T-cell (primary cell): Measurements from ENCODE around the gene SORCS3. TPM values are rescaled to one million over a fixed set of nuclear protein-coding genes. Genes with fewer than 3 reads are reported as not detected.
"Not testable (repeated sequence)": the region's sequence is repeated elsewhere in the genome, so short reads cannot be mapped to it uniquely, and the experiment has no call there.

ENCODE experiments used
- ATAC-seq, 4 experiments: fragments of 200-7000 bp in 3 of 4; fragments of 150-1000 bp in 1 of 4; cut with Tn5 transposase; replicated peaks in 1 of 4; 1 replicate in 3 of 4; 2 replicates in 1 of 4; pipeline ENCODE4 v1.10.0; 2021; ENCODE audit warnings: moderate library complexity in 3 of 4, mild to moderate bottlenecking in 2 of 4, moderate number of reproducible peaks in 1 of 4
- CTCF ChIA-PET, 2 donors: fragments of 300-600 bp; sonication (Branson Sonifier 250); formaldehyde crosslinking; loops; one replicate each; lab custom pipeline; 2022; ENCODE audit warnings: antibody characterized with exemption in 2 of 2; lab: Charles Lee
- POLR2A ChIA-PET, 2 donors: fragments of 300-600 bp; sonication (Branson Sonifier 250); formaldehyde crosslinking; loops; one replicate each; lab custom pipeline; 2022; ENCODE audit warnings: antibody characterized with exemption in 2 of 2; lab: Charles Lee
- DNase-seq, 35 experiments: peaks; one replicate each; pipeline versions ENCODE4 v3.0.0 to v3.0.0-alpha.2; 2013 to 2023
- H3K27ac ChIP-seq: one replicate; pipeline ENCODE4 v1.5.1; 2013; ENCODE audit warnings: low read length
- H3K27me3 ChIP-seq, 2 experiments: replicated peaks in 1 of 2; 1 replicate in 1 of 2; 2 replicates in 1 of 2; pipeline versions ENCODE4 v1.6.1 to v1.7.0; 2013; ENCODE audit warnings: low read length in 1 of 2, mixed read lengths in 1 of 2; ENCODE audit not compliant: control insufficient read depth in 2 of 2, insufficient read depth in 2 of 2; ENCODE audit errors: extremely low read depth in 1 of 2
- H3K36me3 ChIP-seq, 2 donors: 1 replicate in 1 of 2; 2 replicates in 1 of 2; pipeline versions ENCODE4 v1.6.1 to v1.7.0; 2013; ENCODE audit warnings: low read length in 1 of 2; ENCODE audit not compliant: control insufficient read depth in 2 of 2, insufficient read depth in 1 of 2; ENCODE audit errors: extremely low read depth in 1 of 2
- H3K4me1 ChIP-seq, 2 experiments: 1 replicate in 1 of 2; 2 replicates in 1 of 2; pipeline versions ENCODE4 v1.6.1 to v1.7.0; 2013; ENCODE audit warnings: low read length in 2 of 2, mixed read lengths in 1 of 2; ENCODE audit not compliant: insufficient read depth in 2 of 2, control insufficient read depth in 1 of 2; ENCODE audit errors: extremely low read depth in 1 of 2
- H3K4me3 ChIP-seq, 2 donors: 1 replicate in 1 of 2; 2 replicates in 1 of 2; pipeline versions ENCODE4 v1.5.1 to v1.7.0; 2013; ENCODE audit warnings: mild to moderate bottlenecking in 2 of 2, low read length in 1 of 2, moderate library complexity in 1 of 2; ENCODE audit not compliant: control insufficient read depth in 1 of 2; ENCODE audit errors: extremely low read depth in 1 of 2
- H3K9me3 ChIP-seq: 2 replicates; pipeline ENCODE4 v1.7.0; 2013
- H3K27ac Mint-ChIP-seq, 2 donors: one replicate each; pipeline ENCODE4 v1.8.0; 2020 to 2021; ENCODE audit warnings: mild to moderate bottlenecking in 2 of 2, mixed read lengths in 2 of 2
- H3K27me3 Mint-ChIP-seq, 2 donors: one replicate each; pipeline ENCODE4 v1.8.0; 2021 to 2022; ENCODE audit warnings: mixed read lengths in 2 of 2
- H3K36me3 Mint-ChIP-seq: one replicate; pipeline ENCODE4 v1.8.0; 2021; ENCODE audit warnings: mixed read lengths
- H3K4me1 Mint-ChIP-seq, 3 donors: one replicate each; pipeline ENCODE4 v1.8.0; 2020 to 2022; ENCODE audit warnings: mixed read lengths in 3 of 3, mild to moderate bottlenecking in 1 of 3
- H3K4me3 Mint-ChIP-seq, 3 donors: one replicate each; pipeline ENCODE4 v1.8.0; 2020 to 2022; ENCODE audit warnings: mild to moderate bottlenecking in 3 of 3, mixed read lengths in 3 of 3, moderate library complexity in 3 of 3
- H3K9me3 Mint-ChIP-seq, 3 donors: one replicate each; pipeline ENCODE4 v1.8.0; 2020 to 2022; ENCODE audit warnings: mixed read lengths in 3 of 3
- WGBS: methylation state at CpG from one replicate; pipeline ENCODE4 v1.1.5; 2013; ENCODE audit warnings: missing lambda C conversion rate; ENCODE audit not compliant: insufficient coverage; 5-methylcytosine and 5-hydroxymethylcytosine counted together
- total RNA-seq, 35 experiments: library from RNA in 6 of 35; stranded (reverse) in 6 of 35; fragments of 120-200 nt in 1 of 35; gene quantifications; one replicate each; pipeline versions ENCODE4 v1.2.1 to v1.2.4 and lab custom pipeline; 2013 to 2026

The SORCS3 gene
- total RNA-seq, 5 donors from 2014 or later (not counting 1 experiment from before 2014, with no cell fraction given), result 0.03 to 1.8 (median 0.50) TPM; not detected in 1

- H3K4me3 Mint-ChIP-seq, result no peak overlapping the region
- Histone ChIP-seq H3K36me3 (no peaks in the 10 kb centered on the region), H3K4me3 (no peak overlapping the region), H3K9me3 (no peaks in the 10 kb centered on the region), H3K27me3 (peaks cover 0 to 11% of the 10 kb centered on the region in 2 experiments), H3K4me1 (no peaks in the 10 kb centered on the region), H3K27ac (no peak overlapping the region)
- no CpG with 5 or more reads among the region's 3 CpGs for WGBS
- H3K27me3 Mint-ChIP-seq, result peaks cover 44 to 48% of the 10 kb centered on the region in 2 donors
- ChIA-PET CTCF (no interaction called here), POLR2A (no interaction called here)
- no peaks in the 10 kb centered on the region for H3K4me1 Mint-ChIP-seq
- DNase-seq (no peak), ATAC-seq (no peak)
- H3K36me3 Mint-ChIP-seq, result no peaks in the 10 kb centered on the region
- H3K27ac Mint-ChIP-seq, result no peak overlapping the region
- no peaks in the 10 kb centered on the region for H3K9me3 Mint-ChIP-seq
Observed at GRCh38 chr10:104690101-104690500, 49.0 kb downstream of the SORCS3 start.

- no peak for ATAC-seq
- POLR2A ChIA-PET, result no interaction called here
Observed at GRCh38 chr10:104690959-104691358, 49.9 kb downstream of the SORCS3 start.

GRCh38 chr10:104694074-104694473 is 53.0 kb downstream of the SORCS3 start:
- H3K36me3 ChIP-seq, result no peaks in the 10 kb centered on the region
- ATAC-seq (no peak), DNase-seq (no peak)
- H3K9me3 ChIP-seq, result no peaks in the 10 kb centered on the region
- H3K27me3 ChIP-seq, result peaks cover 0 to 6% of the 10 kb centered on the region in 2 experiments
- no peak overlapping the region for H3K27ac Mint-ChIP-seq
- ChIA-PET POLR2A (no interaction called here), CTCF (no interaction called here)
- H3K4me3 ChIP-seq, result no peak overlapping the region
- WGBS, result no CpG with 5 or more reads among the region's 1 CpG
- no peaks in the 10 kb centered on the region for H3K36me3 Mint-ChIP-seq
- H3K27me3 Mint-ChIP-seq, result peaks cover 21 to 23% of the 10 kb centered on the region in 2 donors
- H3K4me1 Mint-ChIP-seq, result no peaks in the 10 kb centered on the region
- no peaks in the 10 kb centered on the region for H3K9me3 Mint-ChIP-seq
- H3K27ac ChIP-seq, result no peak overlapping the region
- no peaks in the 10 kb centered on the region for H3K4me1 ChIP-seq
- no peak overlapping the region for H3K4me3 Mint-ChIP-seq

More at GRCh38 chr10:104690959-104691358, 49.9 kb downstream of the SORCS3 start:
- Mint-ChIP-seq H3K27ac (no peak overlapping the region), H3K4me3 (no peak overlapping the region), H3K27me3 (peaks cover 41% of the 10 kb centered on the region in 2 donors), H3K9me3 (no peaks in the 10 kb centered on the region), H3K36me3 (no peaks in the 10 kb centered on the region), H3K4me1 (no peaks in the 10 kb centered on the region)
- H3K27me3 ChIP-seq, result peaks cover 0 to 9% of the 10 kb centered on the region in 2 experiments
- no peaks in the 10 kb centered on the region for H3K9me3 ChIP-seq
- no peak overlapping the region for H3K27ac ChIP-seq
- no peak for DNase-seq
- 0% methylated on average over 1 of the region's 1 CpG for WGBS
- no peaks in the 10 kb centered on the region for H3K36me3 ChIP-seq
- H3K4me1 ChIP-seq, result no peaks in the 10 kb centered on the region
- H3K4me3 ChIP-seq, result no peak overlapping the region
- CTCF ChIA-PET, result no interaction called here

GRCh38 chr10:104703262-104703661 is 62.2 kb downstream of the SORCS3 start:
- H3K36me3 Mint-ChIP-seq, DNase-seq, H3K36me3 ChIP-seq, H3K27ac Mint-ChIP-seq, H3K27ac ChIP-seq, H3K9me3 Mint-ChIP-seq, H3K4me3 Mint-ChIP-seq, H3K4me3 ChIP-seq, ATAC-seq, H3K27me3 Mint-ChIP-seq, H3K4me1 Mint-ChIP-seq, CTCF ChIA-PET, H3K27me3 ChIP-seq, H3K9me3 ChIP-seq, H3K4me1 ChIP-seq, POLR2A ChIA-PET: not testable (repeated sequence)
- no CpG with 5 or more reads among the region's 4 CpGs for WGBS

GRCh38 chr10:104706886-104707285 is 65.8 kb downstream of the SORCS3 start:
- H3K27ac ChIP-seq, result no peak overlapping the region

GRCh38 chr10:104707602-104708459 is 66.7 kb downstream of the SORCS3 start:
- ChIA-PET POLR2A (no interaction called here), CTCF (no interaction called here)
- Mint-ChIP-seq H3K36me3 (no peaks in the 10 kb centered on the region), H3K27me3 (peaks cover 9 to 19% of the 10 kb centered on the region in 2 donors), H3K9me3 (no peaks in the 10 kb centered on the region), H3K4me1 (no peaks in the 10 kb centered on the region), H3K27ac (no peak overlapping the region), H3K4me3 (no peak overlapping the region)
- 33% methylated on average over 1 of the region's 4 CpGs for WGBS
- DNase-seq, result no peak
- Histone ChIP-seq H3K36me3 (no peaks in the 10 kb centered on the region), H3K9me3 (no peaks in the 10 kb centered on the region), H3K4me1 (no peaks in the 10 kb centered on the region), H3K4me3 (no peak overlapping the region), H3K27me3 (peaks cover 0 to 7% of the 10 kb centered on the region in 2 experiments), H3K27ac (no peak overlapping the region)
- ATAC-seq, result no peak

More at GRCh38 chr10:104706886-104707285, 65.8 kb downstream of the SORCS3 start:
- H3K9me3 ChIP-seq, result no peaks in the 10 kb centered on the region
- POLR2A ChIA-PET, result no interaction called here
- H3K27me3 ChIP-seq, result peaks cover 0 to 7% of the 10 kb centered on the region in 2 experiments
- no peaks in the 10 kb centered on the region for H3K9me3 Mint-ChIP-seq
- no peaks in the 10 kb centered on the region for H3K4me1 Mint-ChIP-seq
- no peak overlapping the region for H3K4me3 ChIP-seq
- DNase-seq (no peak), ATAC-seq (no peak)
- no peaks in the 10 kb centered on the region for H3K36me3 Mint-ChIP-seq
- no peak overlapping the region for H3K4me3 Mint-ChIP-seq
- CTCF ChIA-PET, result no interaction called here
- WGBS, result 71% methylated on average over 3 of the region's 4 CpGs
- H3K4me1 ChIP-seq, result no peaks in the 10 kb centered on the region
- no peak overlapping the region for H3K27ac Mint-ChIP-seq
- no peaks in the 10 kb centered on the region for H3K36me3 ChIP-seq
- H3K27me3 Mint-ChIP-seq, result peaks cover 9 to 19% of the 10 kb centered on the region in 2 donors
